KMS-11 (cell line): Measurements from ENCODE around the gene SLC30A3.
A peak's percentile ranks its signal among the peaks of the same experiment; 100 is the strongest.
"Not testable (repeated sequence)": the region's sequence is repeated elsewhere in the genome, so short reads cannot be mapped to it uniquely, and the experiment has no call there.

Experiments
- H2AFZ ChIP-seq: fragments of 200-600 bp; sonication (generic); 2 replicates; pipeline ENCODE4 v1.6.1; 2016; ENCODE audit warnings: antibody characterized with exemption, mixed run types, low read depth
- H3K27ac ChIP-seq: fragments of 200-600 bp; sonication (generic); 2 replicates; pipeline ENCODE4 v1.6.1; 2016; ENCODE audit warnings: mild to moderate bottlenecking, mixed run types
- H3K27me3 ChIP-seq: fragments of 200-600 bp; sonication (generic); 2 replicates; pipeline ENCODE4 v1.6.1; 2017; ENCODE audit warnings: mild to moderate bottlenecking, low read depth, mixed run types, moderate library complexity; ENCODE audit not compliant: insufficient read depth
- H3K36me3 ChIP-seq: fragments of 200-600 bp; sonication (generic); 2 replicates; pipeline ENCODE4 v1.6.1; 2017; ENCODE audit warnings: mild to moderate bottlenecking, mixed run types; ENCODE audit not compliant: insufficient read depth
- H3K4me1 ChIP-seq: fragments of 200-600 bp; sonication (generic); 2 replicates; pipeline ENCODE4 v1.6.1; 2016; ENCODE audit warnings: mild to moderate bottlenecking, low read depth, mixed run types; ENCODE audit not compliant: poor library complexity, severe bottlenecking
- H3K4me2 ChIP-seq: fragments of 200-600 bp; sonication (generic); 2 replicates; pipeline ENCODE4 v1.7.0; 2016; ENCODE audit warnings: mild to moderate bottlenecking, mixed run types
- H3K4me3 ChIP-seq: fragments of 200-600 bp; sonication (generic); IDR thresholded peaks from 2 replicates; pipeline ENCODE4 v1.6.1; 2017; ENCODE audit warnings: low read depth, low read length, mixed read lengths; ENCODE audit not compliant: insufficient read depth
- H3K79me2 ChIP-seq: fragments of 200-600 bp; sonication (generic); 2 replicates; pipeline ENCODE4 v1.6.1; 2016; ENCODE audit warnings: low read depth, mixed run types; ENCODE audit not compliant: insufficient read depth
- H3K9ac ChIP-seq: fragments of 200-600 bp; sonication (generic); 2 replicates; pipeline ENCODE4 v1.6.1; 2016; ENCODE audit warnings: mild to moderate bottlenecking, mixed run types
- H4K20me1 ChIP-seq: fragments of 200-600 bp; sonication (generic); 2 replicates; pipeline ENCODE4 v1.6.1; 2016; ENCODE audit warnings: mild to moderate bottlenecking, mixed run types; ENCODE audit not compliant: insufficient read depth
- CTCF ChIP-seq: fragments of 200-600 bp; sonication (generic); conservative IDR thresholded peaks from 2 replicates; pipeline ENCODE4 v1.6.1; 2017; ENCODE audit warnings: low read depth, mild to moderate bottlenecking, antibody characterized with exemption, low read length, moderate library complexity, mixed read lengths

SLC30A3 gene

GRCh38 chr2:27305516-27305915, 42.7 kb upstream of the SLC30A3 start:
- Histone ChIP-seq H3K27me3 (no peaks in the 10 kb centered on the region), H3K79me2 (no peaks in the 10 kb centered on the region), H3K9ac (no peak overlapping the region), H3K27ac (no peak overlapping the region), H2AFZ (no peak overlapping the region), H3K4me1 (peaks cover 7% of the 10 kb centered on the region), H3K36me3 (no peaks in the 10 kb centered on the region), H4K20me1 (no peaks in the 10 kb centered on the region), H3K4me3 (no peak overlapping the region), H3K4me2 (no peak overlapping the region)
- no peak for TF ChIP-seq CTCF

GRCh38 chr2:27304488-27305240, 41.8 kb upstream of the SLC30A3 start:
- Histone ChIP-seq H3K4me2 (no peak overlapping the region), H4K20me1 (no peaks in the 10 kb centered on the region), H2AFZ (no peak overlapping the region), H3K36me3 (no peaks in the 10 kb centered on the region), H3K79me2 (no peaks in the 10 kb centered on the region), H3K9ac (no peak overlapping the region), H3K27ac (no peak overlapping the region), H3K27me3 (no peaks in the 10 kb centered on the region), H3K4me3 (no peak overlapping the region), H3K4me1 (peaks cover 7% of the 10 kb centered on the region)
- no peak for TF ChIP-seq CTCF

- Histone ChIP-seq H3K4me2 (peak overlapping the region; percentile 73), H3K27ac (no peak overlapping the region; the same call in 1 of the 2 replicates), H3K79me2 (no peaks in the 10 kb centered on the region), H2AFZ (peak overlapping the region; percentile 99), H3K4me1 (peaks cover 7% of the 10 kb centered on the region), H4K20me1 (no peaks in the 10 kb centered on the region), H3K4me3 (peak overlapping the region; percentile 25), H3K36me3 (no peaks in the 10 kb centered on the region), H3K9ac (peak overlapping the region; percentile 56; the same call in 1 of the 2 replicates), H3K27me3 (no peaks in the 10 kb centered on the region)
- peak; percentile 80 for TF ChIP-seq CTCF
These were observed 40.5 kb upstream of the SLC30A3 start for GRCh38 chr2:27303093-27304025.

GRCh38 chr2:27300606-27301005, 37.8 kb upstream of the SLC30A3 start:
- not testable (repeated sequence) for H3K79me2 ChIP-seq, H3K27me3 ChIP-seq, H3K4me2 ChIP-seq, H3K27ac ChIP-seq, H2AFZ ChIP-seq, H4K20me1 ChIP-seq, H3K9ac ChIP-seq, H3K4me1 ChIP-seq, H3K4me3 ChIP-seq, H3K36me3 ChIP-seq
